ENCODE measurements around the gene TEF.
"Not testable (repeated sequence)": the region's sequence is repeated elsewhere in the genome, so short reads cannot be mapped to it uniquely, and the experiment has no call there.

The TEF gene

GRCh38 chr22:41437198-41437597 lies 55.5 kb downstream of the TEF start:
- TF ChIP-seq, protein P1, sequence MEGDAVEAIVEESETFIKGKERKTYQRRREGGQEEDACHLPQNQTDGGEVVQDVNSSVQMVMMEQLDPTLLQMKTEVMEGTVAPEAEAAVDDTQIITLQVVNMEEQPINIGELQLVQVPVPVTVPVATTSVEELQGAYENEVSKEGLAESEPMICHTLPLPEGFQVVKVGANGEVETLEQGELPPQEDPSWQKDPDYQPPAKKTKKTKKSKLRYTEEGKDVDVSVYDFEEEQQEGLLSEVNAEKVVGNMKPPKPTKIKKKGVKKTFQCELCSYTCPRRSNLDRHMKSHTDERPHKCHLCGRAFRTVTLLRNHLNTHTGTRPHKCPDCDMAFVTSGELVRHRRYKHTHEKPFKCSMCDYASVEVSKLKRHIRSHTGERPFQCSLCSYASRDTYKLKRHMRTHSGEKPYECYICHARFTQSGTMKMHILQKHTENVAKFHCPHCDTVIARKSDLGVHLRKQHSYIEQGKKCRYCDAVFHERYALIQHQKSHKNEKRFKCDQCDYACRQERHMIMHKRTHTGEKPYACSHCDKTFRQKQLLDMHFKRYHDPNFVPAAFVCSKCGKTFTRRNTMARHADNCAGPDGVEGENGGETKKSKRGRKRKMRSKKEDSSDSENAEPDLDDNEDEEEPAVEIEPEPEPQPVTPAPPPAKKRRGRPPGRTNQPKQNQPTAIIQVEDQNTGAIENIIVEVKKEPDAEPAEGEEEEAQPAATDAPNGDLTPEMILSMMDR (IDR thresholded peaks at IDR 0.05; ENCODE audit: control insufficient read depth, insufficient read depth, low read depth, low read length, missing control alignments) = no peak
- no peak overlapping the region for H3K4me3 ChIP-seq (ENCODE audit: control insufficient read depth, low read depth, low read length)
- DNase-seq (ENCODE audit: low read depth) = no peak

DNA sequence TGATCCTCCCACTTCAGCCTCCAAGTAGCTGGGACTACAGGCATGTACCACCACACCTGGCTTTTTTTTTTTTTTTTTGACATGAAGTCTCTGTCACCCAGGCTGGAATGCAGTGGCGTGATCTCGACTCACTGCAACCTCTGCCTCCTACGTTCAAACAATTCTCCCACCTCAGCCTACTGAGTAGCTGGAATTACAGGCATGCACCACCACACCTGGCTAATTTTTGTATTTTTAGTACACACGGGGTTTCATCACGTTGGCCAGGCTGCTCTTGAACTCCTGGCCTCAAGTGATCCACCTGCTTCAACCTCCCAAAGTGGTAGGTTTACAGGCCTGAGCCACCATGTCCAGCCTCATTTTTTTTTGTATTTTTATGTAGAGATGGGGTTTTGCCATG lies 58.8 kb downstream of the TEF start:
- not testable (repeated sequence) for H3K4me3 ChIP-seq (ENCODE audit: control insufficient read depth, low read depth, low read length)

GRCh38 chr22:41442240-41442792 lies 60.6 kb downstream of the TEF start:
- H3K4me3 ChIP-seq (ENCODE audit: control insufficient read depth, low read depth, low read length) = no peak overlapping the region
- no peak for DNase-seq (ENCODE audit: low read depth)
- TF ChIP-seq, protein P1 (IDR thresholded peaks at IDR 0.05; ENCODE audit: control insufficient read depth, insufficient read depth, low read depth, low read length, missing control alignments) = no peak

More for the DNA sequence above, 58.8 kb downstream of the TEF start:
- not testable (repeated sequence) for DNase-seq (ENCODE audit: low read depth)

DNA sequence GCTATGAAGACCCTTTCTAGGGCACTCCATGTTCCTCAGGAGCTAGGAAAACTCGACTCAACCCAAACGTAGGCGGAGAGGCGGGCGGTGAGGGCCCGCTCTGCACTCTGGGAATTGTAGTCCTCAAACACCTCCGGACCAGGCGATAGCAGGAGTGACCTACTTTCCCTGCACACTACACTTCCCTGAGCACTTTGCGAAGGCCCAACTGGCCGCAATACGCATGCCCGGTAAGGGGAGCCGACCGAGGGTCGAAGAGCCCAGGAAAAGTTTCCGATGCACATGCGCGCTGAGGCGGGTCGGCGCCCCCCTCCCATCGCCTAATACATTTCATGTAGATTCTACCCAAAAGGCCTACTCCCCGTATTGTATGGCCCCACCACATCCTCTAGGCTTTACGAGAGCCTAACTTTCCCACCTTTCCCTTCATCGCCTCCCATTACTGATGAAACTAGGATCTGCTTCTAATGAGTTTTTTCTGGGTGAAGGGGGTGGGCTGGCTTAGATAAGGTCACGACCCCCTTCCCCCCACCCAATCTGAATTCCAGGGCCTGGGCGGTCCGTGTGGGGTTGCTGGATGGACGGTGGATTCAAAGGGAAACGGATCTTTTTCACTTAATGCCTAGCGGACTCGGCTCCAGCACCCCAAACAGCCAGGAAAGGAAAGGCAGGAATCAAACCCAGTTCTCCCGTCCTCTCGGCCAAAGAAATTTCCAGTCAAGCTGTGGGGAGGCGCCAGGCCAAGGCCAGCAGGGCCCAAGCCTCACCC lies 62.8 kb downstream of the TEF start:
- peak; percentile 85 for DNase-seq (ENCODE audit: low read depth)
- TF ChIP-seq, protein P1 (IDR thresholded peaks at IDR 0.05; ENCODE audit: control insufficient read depth, insufficient read depth, low read depth, low read length, missing control alignments) = no peak
- H3K4me3 ChIP-seq (ENCODE audit: control insufficient read depth, low read depth, low read length) = peak overlapping the region; percentile 99

GRCh38 chr22:41445129-41446056 lies 63.7 kb downstream of the TEF start:
- DNase-seq (ENCODE audit: low read depth) = no peak
- TF ChIP-seq, protein P1 (IDR thresholded peaks at IDR 0.05; ENCODE audit: control insufficient read depth, insufficient read depth, low read depth, low read length, missing control alignments) = no peak
- peak overlapping the region; percentile 99 for H3K4me3 ChIP-seq (ENCODE audit: control insufficient read depth, low read depth, low read length)

DNA sequence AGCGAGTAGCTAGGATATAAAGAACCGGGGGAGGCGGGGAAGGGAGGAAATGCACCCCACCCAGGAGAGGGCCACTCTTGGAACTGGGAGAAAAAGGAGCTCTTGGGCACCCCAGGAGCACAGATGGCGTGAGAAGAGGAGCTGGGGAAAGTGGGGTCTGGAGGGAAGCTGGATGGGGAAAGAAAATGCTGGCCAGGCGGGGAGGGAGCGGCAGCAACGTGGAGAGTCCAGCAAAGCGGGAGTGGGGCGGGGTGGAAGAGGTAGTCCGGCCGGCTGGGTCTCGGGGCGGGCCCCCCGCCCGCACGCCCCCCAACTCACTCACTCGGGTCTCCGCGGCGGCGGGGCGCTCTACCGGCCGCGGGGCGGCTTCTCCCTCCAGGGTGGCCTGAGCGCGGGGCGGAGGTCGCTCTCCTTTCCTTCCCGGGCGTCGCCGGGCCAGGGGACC lies 64.3 kb downstream of the TEF start:
- TF ChIP-seq, protein P1 (IDR thresholded peaks at IDR 0.05; ENCODE audit: control insufficient read depth, insufficient read depth, low read depth, low read length, missing control alignments) = no peak
- no peak for DNase-seq (ENCODE audit: low read depth)
- H3K4me3 ChIP-seq (ENCODE audit: control insufficient read depth, low read depth, low read length) = peak overlapping the region; percentile 99
